Endometrial microvascular endothelial cells (primary cell): ENCODE data around the gene CLDN1. TPM values are rescaled to one million over a fixed set of nuclear protein-coding genes. Genes with fewer than 3 reads are reported as not detected.
"Not testable (repeated sequence)": the region's sequence is repeated elsewhere in the genome, so short reads cannot be mapped to it uniquely, and the experiment has no call there.

ENCODE experiments used
- in situ Hi-C: cut with HindIII; loops from 2 replicates; pipeline ENCODE4 v1.10.0; 2017; ENCODE audit warnings: low sequenced_read_pairs, low pct_unique_long_range_greater_than_20kb; ENCODE audit errors: inconsistent ontology term
- total RNA-seq: library from RNA; depleted of rRNA; stranded (reverse); fragments of >200 nt; gene quantifications from one replicate; pipeline ENCODE4 v1.2.3, GENCODE V29; 2015; ENCODE audit errors: inconsistent ontology term

CLDN1 gene
- total RNA-seq, 1 donor from 2014 or later, result 48.3 TPM

DNA sequence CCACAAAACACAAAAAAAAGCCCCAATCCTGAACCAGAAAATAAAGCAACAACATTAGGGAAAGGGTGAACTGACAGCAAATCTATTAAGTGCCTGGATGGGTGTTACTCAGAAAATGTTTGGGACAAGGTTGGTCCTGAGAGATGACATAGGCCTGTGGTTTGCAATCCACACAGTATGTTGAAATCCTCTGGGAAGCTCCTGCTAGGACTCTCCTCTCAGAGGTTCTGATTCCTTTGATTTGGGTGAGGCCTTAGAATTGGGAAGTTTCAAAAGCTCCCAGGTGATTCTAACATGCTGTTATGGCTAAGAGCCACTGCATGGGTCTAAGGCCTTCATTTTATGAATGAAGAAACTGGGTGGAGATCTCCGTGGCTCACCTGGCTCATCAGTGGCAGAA is 18.4 kb downstream of the CLDN1 start:
- in situ Hi-C loops, result no loop called here

- in situ Hi-C loops, result no loop called here
These were observed 19.9 kb downstream of the CLDN1 start for GRCh38 chr3:190302212-190302867.

DNA sequence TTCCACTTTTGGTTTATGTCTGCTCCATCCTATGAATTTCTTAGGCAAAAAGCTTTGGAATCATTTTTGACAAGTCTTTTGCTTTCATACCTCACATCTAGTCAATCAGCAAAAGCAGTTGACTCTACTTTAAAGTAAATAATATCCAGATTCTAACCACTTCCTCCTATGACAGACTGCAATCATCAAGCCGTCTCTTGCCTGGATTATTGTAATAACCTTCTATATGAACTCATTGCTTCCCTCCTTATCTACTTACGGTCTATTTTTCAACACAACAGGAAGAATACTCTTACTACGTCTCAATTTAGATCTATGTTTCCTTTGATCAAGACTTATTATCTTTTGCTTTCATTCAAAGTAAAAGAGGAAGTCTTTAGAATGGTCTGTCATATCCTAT is 20.7 kb downstream of the CLDN1 start:
- in situ Hi-C loops, result no loop called here

DNA sequence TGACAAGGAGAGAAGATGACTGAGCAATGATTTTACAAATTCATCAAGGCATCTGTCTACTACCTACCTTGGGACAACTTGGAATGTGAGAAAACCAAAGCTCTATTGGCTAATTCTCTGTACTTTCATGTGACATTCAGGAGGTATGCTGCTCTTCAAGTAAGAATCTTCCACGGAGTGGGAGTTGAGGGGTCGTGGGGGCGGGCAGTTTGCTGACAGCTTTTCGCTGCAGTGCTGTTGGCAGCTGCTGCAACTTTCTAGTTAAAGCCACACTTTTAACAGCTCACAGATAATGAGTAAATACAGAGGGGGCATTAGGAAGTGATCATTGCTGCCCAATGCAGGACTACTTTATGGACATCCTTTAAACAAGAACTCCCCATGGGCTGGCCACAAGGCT is 22.3 kb downstream of the CLDN1 start:
- in situ Hi-C loops, result no loop called here

DNA sequence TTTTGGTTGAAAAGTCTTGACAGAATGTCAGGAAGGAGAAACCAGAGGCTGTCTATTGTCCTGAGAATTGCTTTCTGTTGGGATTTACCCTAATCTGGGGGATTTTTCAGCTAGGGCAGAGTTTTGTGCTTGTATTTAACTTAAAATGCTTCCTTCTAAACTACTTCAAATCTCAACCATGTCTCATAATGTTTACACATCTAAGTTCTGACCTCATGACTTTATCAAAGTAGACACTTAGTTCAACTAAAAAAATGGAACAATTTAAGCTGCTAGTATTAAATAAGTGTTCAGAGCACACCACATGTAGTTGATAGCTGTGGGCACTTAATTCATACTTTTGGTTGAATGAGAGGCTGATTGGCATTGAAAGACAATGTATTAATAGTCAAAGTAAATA is 28.2 kb downstream of the CLDN1 start:
- in situ Hi-C loops, result no loop called here

DNA sequence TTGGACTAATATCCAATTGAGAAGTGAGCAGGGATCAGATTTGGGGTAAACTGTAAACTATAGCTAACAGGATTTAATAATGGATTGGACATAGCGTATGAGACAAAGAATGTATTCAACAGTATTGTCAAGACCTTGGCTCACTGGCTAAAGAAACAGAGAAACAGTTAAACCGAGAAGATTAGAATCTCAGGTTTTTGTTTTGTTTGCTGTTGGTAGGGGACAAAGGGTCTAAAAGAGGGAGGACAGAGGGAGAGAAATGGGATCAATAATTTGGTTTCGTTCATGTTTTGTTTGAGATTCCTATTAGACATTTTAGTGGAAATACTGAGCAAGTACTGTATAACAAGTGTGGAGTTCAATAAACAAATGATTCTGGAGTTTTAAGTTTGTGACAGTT is 28.6 kb downstream of the CLDN1 start:
- in situ Hi-C loops, result no loop called here

DNA sequence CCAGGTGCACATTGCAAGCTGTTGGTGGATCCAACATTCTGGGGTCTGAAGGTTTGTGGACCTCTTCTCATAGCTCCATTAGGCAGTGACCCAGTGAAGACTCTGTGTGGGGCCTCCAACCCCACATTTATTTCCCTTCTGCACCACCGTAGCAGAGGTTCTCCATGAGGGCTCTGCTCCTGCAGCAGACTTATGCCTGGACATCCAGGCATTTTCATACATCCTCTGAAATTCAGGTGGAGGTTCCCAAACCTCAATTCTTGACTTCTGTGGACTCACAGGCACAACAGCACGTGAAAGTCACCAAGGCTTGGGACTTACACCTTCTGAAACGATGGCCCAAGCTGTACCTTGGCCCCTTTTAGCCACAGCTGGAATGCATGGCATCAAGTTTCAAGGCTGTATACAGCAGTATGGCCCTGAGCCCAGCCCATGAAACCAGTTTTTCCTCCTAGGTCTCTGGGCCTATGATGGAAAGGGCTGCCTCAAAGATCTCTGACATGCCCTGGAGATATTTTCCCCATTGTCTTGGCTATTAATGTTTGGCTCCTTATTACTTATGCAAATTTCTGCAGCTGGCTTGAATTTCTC is 30.2 kb downstream of the CLDN1 start:
- in situ Hi-C loops, result no loop called here

DNA sequence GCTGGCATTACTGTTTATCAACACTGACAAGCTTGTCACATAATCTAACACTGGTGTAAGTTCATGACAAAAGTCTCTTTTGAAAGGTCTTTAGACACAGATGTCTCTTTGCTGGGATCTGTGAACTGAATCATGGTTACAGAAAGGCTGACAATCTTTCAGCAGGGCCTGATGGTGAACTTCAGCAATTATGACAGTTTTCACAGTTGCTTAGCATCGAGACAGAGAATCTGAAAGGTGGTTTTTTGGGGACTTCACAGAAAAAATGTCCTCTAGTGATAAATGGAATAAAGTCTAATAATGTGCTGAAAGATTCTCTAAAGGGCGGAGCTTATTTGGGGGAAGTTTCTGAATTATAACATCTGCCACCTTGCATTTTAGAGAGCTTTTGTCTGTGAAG is 32.3 kb downstream of the CLDN1 start:
- in situ Hi-C loops, result no loop called here

GRCh38 chr3:190288836-190289235 is 33.4 kb downstream of the CLDN1 start:
- in situ Hi-C loops, result no loop called here

DNA sequence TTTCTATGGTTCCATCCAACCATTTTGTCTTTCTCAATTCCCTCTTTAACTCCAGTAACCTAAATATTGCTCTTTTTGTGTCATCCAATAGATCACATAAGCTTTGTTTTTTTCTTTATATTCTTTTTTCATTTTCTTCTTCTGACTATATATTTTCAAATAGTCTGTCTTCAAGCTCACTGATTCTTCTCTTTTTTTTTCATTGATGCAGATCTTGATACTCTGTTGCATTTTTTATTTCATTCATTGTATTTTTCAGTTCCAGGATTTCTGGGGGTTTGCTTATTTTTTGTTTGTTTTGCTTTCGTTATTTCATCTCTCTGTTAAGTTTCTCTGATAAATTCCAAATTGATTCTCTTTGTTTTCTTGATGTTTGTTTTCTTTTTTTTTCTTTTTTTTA is 36.2 kb downstream of the CLDN1 start:
- in situ Hi-C loops, result no loop called here

DNA sequence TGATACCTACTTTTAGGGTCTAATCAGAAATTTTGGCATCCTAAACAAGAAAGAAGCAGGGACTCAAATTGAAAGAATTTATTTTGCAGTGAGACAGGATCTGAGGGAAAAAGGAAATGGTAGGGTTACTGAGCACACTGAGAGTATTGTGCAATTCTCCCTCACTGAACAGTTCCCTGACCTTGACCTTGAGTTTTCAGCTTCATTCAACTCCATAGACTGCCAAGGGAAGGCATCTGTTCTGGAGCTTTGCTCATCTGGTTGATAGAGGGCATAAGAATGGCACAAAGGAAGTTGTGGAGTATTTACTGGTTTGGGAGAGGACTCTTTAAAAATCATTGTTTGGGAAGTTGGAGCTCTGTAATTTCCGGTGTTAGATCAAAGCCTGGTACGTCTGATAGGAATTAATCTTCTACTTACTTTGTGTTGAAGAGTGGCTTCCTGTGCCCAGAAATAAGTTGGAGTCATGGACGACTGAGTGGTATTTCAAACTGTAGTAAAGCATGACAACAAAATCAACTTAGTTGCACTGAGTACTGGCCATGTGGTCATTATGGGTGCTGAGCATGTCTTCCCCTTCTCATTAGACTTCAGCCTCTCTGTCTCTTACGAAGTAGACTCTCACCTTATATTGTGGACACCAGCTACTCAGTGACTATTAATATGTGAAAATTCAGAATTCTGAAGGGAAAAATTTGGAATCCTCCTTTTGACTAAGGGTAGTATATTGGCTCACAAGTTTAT is 40.8 kb downstream of the CLDN1 start:
- in situ Hi-C loops, result no loop called here

DNA sequence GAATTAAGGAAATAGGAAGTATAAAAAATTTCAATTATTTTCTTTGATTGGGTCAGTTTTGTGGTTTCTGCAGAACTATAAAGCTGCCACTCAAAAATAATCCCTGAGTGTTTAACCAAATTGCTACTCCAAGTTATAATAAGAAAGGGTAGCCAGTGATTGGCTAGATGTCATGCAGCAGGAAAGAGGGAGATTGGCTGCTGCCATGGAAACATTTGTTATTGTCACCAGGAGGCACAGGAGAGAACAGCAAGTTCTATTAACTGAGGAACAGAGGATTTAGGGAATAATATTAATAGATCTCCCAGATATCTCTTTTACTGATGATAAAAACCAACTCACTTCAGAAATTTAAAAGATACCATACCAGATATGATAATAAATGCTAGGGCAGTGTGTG is 42.6 kb downstream of the CLDN1 start:
- in situ Hi-C loops, result no loop called here

GRCh38 chr3:190272747-190273146 is 49.5 kb downstream of the CLDN1 start:
- in situ Hi-C loops, result no loop called here

DNA sequence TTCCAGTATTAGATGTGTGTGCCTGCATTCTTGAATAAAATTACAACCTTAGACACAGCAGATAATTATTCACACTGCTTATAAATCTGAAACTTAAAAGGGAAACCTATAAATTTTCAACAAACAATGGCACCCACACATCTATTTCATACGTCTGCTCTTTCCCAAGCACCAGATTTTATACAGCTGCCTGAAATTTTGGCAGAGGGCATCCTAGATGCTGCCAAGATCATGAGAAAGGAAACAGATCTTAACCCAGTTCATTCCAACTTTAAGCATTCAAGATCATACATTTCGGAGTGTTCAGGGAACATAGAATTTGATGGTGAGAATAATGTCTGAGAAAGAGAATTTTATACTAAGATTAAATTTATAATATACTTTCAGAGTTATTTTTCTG is 53.1 kb downstream of the CLDN1 start:
- in situ Hi-C loops, result no loop called here

DNA sequence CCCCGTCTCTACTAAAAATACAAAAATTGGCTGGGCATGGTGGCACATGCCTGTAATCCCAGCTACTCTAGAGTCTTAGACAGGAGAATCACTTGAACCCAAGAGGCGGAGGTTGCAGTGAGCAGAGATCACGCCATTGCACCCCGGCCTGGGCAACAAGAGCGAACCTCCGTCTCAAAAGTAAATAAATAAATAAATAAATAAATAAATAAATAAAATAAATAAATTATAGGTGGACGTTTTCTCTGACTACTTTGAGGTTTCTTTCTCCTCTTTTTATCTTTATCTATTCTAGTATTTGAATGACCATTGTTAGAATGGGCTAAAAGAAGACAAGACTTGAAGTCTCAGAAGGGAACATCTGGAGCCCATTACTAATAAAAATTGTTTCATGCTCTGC is 54.8 kb downstream of the CLDN1 start:
- in situ Hi-C loops, result not testable (repeated sequence)

DNA sequence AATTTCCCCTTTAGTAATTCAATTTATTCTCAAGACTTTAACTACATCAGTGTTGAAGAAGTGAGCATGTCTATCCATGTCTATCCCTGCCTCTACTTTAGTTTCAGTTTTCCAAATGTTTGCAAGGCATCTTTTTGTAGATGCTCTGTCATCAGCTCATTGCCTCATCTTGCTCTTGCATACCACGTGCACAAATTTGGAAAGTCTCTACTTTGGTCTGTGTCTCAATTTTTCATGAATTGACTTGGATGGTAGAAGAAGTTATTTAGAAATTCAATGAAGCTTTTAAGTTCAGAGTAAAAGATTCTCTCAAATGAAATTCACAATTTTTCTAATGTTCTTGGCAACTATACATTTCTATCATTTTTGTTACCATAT is 55.3 kb downstream of the CLDN1 start:
- in situ Hi-C loops, result no loop called here

DNA sequence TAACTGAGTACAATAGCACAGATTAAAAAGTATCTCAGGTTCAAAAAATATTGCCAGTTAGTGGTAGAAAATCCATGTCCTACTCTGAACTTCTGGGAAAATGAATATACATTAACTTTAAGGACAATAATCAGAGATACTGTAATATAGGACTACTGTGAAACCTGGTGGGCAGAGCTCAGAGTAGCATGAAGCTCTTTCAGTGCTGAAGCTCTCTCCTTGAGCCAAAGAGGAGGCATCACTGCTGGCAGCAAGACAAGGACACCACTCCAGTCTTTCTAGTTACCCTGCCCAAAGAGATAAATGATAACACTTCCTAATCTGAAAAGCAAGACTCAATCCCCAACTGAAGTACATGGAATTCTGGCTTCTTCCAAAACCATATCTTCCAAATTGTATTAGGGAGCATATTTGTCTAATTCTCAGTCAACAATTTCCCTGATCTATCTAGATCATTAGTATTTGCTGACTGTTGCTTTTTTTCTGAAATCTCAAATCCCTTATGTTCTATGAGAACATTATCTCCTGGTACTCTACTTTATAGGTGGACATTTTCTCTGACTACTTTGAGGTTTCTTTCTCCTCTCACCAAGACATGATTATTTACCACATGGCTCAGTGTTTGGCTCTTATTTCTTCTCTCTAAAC is 55.9 kb downstream of the CLDN1 start:
- in situ Hi-C loops, result no loop called here

GRCh38 chr3:190265796-190266195 is 56.5 kb downstream of the CLDN1 start:
- in situ Hi-C loops, result no loop called here

DNA sequence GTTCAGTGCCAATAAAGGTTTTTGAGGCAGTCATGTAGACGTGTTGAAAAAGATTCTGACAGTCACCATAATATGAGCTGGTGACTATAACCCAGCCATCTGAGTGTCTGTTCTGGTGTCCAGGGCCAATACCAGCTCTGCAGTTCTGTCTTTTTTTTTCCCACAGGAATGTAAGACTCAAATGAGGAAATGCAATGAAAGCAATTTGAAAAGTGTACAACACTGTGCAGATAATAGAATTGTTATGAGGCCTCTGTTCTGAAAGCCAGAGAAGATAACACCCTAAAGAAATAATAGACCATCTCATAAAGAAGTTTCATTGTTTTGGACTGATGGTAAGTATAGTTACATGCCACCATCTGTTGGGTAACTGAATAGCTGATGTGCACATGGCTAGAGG is 57.1 kb downstream of the CLDN1 start:
- in situ Hi-C loops, result no loop called here

- in situ Hi-C loops, result no loop called here
These were observed 60.5 kb downstream of the CLDN1 start for GRCh38 chr3:190261740-190262139.
